ENCODE data around the gene ZBTB5. TPM values are rescaled to one million over a fixed set of nuclear protein-coding genes. Genes with fewer than 3 reads are reported as not detected.
"Not testable (repeated sequence)": the region's sequence is repeated elsewhere in the genome, so short reads cannot be mapped to it uniquely, and the experiment has no call there.

The ZBTB5 gene
- total RNA-seq, 1 donor from 2014 or later = 5.1 TPM

GRCh38 chr9:37430841-37431597, 34.2 kb downstream of the ZBTB5 start:
- DNase-seq (ENCODE audit: missing footprints) = no peak
- intact Hi-C loops (cut with DNase I) = no loop called here
- ATAC-seq = peak; percentile 24

GRCh38 chr9:37429441-37430285, 35.6 kb downstream of the ZBTB5 start:
- DNase-seq (ENCODE audit: missing footprints) (no peak), ATAC-seq (no peak)
- intact Hi-C loops (cut with DNase I) = loop anchor here (10.0 kb wide), 1 partner anchor 145 kb away; the partner anchor contains the start of gene FBXO10

DNA sequence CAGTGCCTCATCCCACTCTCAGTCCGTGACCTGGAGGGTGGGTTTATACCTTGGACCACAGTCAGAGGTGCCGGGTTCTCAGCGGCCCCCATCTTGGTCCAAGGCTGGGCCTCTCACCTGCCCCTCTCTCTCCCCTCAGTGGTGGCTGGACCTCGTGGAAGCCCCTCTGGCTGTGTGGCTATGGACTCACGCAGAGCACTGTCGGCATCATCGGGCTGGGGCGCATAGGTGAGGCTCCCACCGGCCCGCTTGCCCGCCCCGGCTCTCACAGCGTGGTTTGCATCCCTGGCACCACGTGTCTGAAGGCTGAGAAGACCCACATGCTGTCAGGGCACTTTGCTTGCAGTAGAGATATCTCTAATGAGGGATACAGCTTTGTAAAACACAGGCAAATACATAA, 36.9 kb downstream of the ZBTB5 start:
- no peak for ATAC-seq
- no peak for DNase-seq (ENCODE audit: missing footprints)
- intact Hi-C loops (cut with DNase I) = loop anchor here (10.0 kb wide), 1 partner anchor 146 kb away; the partner anchor contains the start of gene FBXO10

- ATAC-seq = no peak
- intact Hi-C loops (cut with DNase I) = loop anchor here (10.0 kb wide), 1 partner anchor 148 kb away; the partner anchor contains the start of gene FBXO10
- no peak for DNase-seq (ENCODE audit: missing footprints)
Observed at GRCh38 chr9:37426846-37427245, 38.4 kb downstream of the ZBTB5 start.

DNA sequence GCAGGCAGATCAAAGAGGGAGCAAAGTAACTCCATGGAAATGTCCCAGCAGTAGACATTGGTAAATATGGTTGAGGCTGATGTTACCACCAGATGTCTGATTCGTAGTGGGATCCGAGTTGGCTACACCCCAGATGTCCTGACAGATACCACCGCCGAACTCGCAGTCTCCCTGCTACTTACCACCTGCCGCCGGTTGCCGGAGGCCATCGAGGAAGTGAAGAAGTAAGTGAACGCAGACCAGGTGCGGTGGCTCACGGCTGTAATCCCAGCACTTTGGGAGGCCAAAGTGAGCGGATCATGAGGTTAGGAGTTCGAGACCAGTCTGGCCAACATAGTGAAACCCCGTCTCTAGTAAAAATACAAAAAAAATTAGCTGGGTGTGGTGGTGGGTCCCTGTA, 38.8 kb downstream of the ZBTB5 start:
- not testable (repeated sequence) for ATAC-seq; DNase-seq (ENCODE audit: missing footprints)
- intact Hi-C loops (cut with DNase I) = loop anchor here (10.0 kb wide), 1 partner anchor 148 kb away; the partner anchor contains the start of gene FBXO10

GRCh38 chr9:37425298-37425752, 39.9 kb downstream of the ZBTB5 start:
- intact Hi-C loops (cut with DNase I) = loop anchor here (10.0 kb wide), 1 partner anchor 149 kb away; the partner anchor contains the start of gene FBXO10
- ATAC-seq (no peak), DNase-seq (ENCODE audit: missing footprints) (no peak)

- ATAC-seq (no peak), DNase-seq (ENCODE audit: missing footprints) (no peak)
- intact Hi-C loops (cut with DNase I) = loop anchor here (5.0 to 10.0 kb wide), 2 partner anchors 43 to 150 kb away; partner anchors contain the start of genes FBXO10 and ZBTB5
Observed at GRCh38 chr9:37424686-37425297, 40.5 kb downstream of the ZBTB5 start.

DNA sequence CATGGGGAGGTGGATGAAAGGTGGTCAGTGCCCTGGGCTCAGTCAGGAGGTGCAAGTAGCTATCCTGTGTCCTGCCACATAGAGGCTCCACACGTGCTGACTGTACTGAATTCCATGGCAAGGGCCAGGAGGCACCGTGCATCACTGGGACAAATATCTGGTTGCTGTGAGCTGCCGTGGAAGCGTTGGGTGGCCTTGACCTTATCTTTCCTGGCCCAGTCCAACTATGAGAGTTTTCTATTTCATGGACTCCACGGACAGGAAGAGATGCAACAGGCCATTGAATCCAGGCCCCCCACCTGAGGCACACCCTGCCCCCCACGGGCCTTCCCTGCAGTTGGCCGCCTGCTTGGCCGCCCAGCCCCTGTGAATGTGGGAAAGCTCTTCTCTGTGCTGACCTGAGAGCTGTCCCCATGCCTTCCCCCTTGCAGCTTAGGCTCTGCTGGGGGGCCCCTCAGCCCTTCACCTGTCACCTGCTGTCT, 41.0 kb downstream of the ZBTB5 start:
- intact Hi-C loops (cut with DNase I) = loop anchor here (5.0 to 10.0 kb wide), 2 partner anchors 43 to 151 kb away; partner anchors contain the start of genes FBXO10 and ZBTB5
- no peak for ATAC-seq

DNA sequence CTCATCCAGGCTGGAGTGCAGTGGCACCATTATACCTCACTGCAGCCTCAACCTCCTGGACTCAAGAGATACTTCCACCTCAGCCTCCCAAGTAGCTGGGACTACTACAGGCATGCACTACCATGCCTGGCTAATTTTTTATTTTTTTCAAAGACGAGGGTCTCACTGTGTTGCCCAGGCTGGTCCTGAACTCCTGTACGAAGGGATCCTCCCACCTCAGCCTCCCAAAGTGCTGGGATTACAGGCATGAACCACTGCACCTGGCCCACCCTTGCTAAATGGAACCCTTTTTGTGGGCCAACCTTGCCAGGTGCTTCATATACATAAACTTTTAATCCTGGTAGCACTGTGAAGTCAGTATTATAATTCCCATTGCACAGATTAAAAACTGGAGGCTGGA, 41.7 kb downstream of the ZBTB5 start:
- no peak for ATAC-seq
- intact Hi-C loops (cut with DNase I) = loop anchor here (5.0 to 10.0 kb wide), 2 partner anchors 44 to 151 kb away; partner anchors contain the start of genes FBXO10 and ZBTB5
- no peak for DNase-seq (ENCODE audit: missing footprints)

More for the DNA sequence above, 41.0 kb downstream of the ZBTB5 start:
- DNase-seq (ENCODE audit: missing footprints) = no peak

DNA sequence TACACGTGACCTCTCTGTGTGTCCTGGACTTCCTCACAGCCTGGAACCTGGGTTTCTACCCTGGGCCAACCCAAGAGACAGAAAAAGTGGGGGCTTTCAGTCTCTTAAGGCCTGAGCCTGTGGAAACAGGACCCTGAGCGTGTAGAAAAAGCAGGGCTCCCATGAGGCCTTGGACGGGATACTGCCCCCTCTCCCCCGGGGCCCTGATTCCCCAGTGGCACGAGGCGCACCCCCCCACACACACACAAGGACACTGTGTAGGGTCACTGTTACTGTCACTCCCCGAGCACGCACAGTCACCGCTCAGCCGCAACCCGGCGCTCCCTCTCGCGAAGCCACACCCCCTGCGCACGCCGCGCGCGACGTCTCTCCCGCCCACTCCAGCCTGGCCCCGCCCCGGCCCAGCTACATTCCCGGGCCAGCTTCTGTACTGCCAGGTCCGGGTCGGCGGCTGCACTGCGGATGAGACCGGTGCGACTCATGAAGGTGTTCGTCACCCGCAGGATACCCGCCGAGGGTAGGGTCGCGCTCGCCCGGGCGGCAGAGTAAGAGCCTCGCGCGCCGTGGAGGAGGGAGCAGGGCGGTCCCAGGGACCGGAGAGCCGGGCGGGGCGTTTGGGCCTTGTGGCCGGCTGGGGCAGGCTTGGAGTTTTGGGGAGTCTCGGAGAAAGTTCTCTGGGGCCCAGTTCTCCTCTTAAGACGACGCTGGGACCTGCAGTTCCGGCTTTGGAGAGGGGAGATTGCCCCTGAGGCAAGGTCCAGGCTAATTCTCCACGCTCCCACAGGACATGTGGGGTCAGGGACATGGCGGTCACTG, 42.8 kb downstream of the ZBTB5 start, which contains the start of gene GRHPR:
GRHPR (plus strand) TSS at position 408 of the 816 bp plus-strand sequence; CDS start at position 463, 55 bp downstream.
- intact Hi-C loops (cut with DNase I) = loop anchor here (5.0 to 10.0 kb wide), 2 partner anchors 45 to 152 kb away; partner anchors contain the start of genes FBXO10 and ZBTB5
- peak; percentile 97 for DNase-seq (ENCODE audit: missing footprints)
- peak; percentile 99 for ATAC-seq

DNA sequence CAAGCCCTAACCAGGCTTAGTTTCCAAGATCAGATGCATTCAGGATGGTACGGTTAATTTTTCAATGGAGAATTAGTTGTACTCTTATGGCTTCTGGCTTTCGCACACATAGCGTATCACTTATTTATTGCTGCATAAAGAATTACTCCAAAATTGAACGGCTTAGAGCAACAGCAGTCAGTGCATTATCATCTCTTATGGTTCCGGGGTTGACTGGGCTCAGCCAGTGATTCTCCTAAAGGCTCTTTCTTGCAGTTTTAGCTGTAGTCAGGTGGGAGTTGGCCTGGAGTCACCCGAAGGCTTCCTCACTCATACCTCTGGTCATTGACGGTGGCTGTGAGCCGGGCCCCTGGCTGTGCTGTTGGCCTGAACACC, 43.3 kb downstream of the ZBTB5 start:
- DNase-seq (ENCODE audit: missing footprints) (no peak), ATAC-seq (peak; percentile 53)
- intact Hi-C loops (cut with DNase I) = loop anchor here (5.0 to 10.0 kb wide), 2 partner anchors 45 to 153 kb away; partner anchors contain the start of genes FBXO10 and ZBTB5

GRCh38 chr9:37420271-37421215, 44.7 kb downstream of the ZBTB5 start:
- DNase-seq (ENCODE audit: missing footprints) (no peak), ATAC-seq (no peak)
- intact Hi-C loops (cut with DNase I) = loop anchor here (5.0 to 10.0 kb wide), 2 partner anchors 47 to 154 kb away; partner anchors contain the start of genes FBXO10 and ZBTB5

DNA sequence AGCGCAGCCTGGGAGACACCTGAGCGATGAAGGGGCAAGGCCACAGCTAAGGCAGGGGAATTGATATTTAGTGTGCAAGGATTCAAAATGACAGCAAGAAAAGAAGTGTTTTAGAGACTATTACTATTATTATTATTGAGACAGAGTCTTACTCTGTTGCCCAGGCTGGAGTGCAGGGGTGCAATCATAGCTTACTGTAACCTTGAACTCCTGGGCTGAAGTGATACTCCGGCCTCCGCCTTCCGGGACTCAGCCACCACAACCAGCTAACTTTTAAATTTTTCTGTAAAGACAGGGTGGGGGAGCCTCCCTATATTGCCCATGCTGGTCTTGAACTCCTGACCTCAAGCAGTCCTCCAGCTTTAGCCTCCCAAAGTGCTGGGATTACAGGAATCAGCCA, 46.0 kb downstream of the ZBTB5 start:
- no peak for ATAC-seq
- no peak for DNase-seq (ENCODE audit: missing footprints)
- intact Hi-C loops (cut with DNase I) = no loop called here

DNA sequence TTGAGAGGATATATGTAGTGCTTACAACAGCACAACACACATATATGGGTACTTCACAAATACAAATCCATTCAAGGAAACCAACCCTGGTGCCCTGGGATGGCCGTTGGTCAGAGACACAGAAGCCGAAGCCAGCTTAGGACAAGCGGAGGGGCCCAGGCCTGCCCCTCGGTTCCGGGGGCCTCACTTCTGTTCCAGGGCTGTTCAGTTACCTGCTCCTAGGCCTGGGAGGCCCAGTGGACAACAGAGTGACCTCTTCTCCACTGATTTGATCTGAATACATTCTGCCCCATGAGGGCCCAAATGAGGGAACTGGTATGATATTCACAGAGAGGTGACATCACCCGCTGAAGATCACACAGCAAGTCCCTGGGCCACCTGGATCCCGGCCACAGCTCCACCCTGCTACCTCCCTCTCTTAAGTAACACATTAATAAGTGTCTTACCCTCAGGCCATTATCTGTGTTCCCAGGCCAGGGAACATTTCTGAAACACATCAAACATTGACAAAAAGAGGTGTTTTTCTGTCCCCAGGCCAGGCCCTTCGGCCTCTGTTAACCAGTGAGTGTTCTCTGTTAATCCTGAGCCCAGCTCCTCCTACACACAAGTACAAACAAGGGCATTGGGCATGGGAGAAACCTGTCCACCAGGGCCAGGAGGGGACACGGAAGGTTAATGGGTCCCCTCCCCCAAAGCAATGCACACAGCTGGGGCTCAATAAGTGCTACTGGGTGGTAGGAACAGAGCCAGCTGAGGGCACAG, 47.2 kb downstream of the ZBTB5 start:
- intact Hi-C loops (cut with DNase I) = no loop called here
- ATAC-seq (no peak), DNase-seq (ENCODE audit: missing footprints) (no peak)

- intact Hi-C loops (cut with DNase I) = no loop called here
- no peak for ATAC-seq
- no peak for DNase-seq (ENCODE audit: missing footprints)
Observed at GRCh38 chr9:37417252-37417803, 47.9 kb downstream of the ZBTB5 start.

Data from Right ventricle myocardium inferior (tissue), 1 donor.